Fibroblast of lung (primary cell): ENCODE results near the gene ALX3. TPM values are rescaled to one million over a fixed set of nuclear protein-coding genes. Genes with fewer than 3 reads are reported as not detected.

Experiments used
- DNase-seq, 2 donors: peaks; one replicate each; pipeline versions ENCODE4 v3.0.0 to v3.0.0-alpha.2; 2010; ENCODE audit warnings: low read depth in 2 of 2
- H2AFZ ChIP-seq: 2 replicates; pipeline ENCODE4 v1.5.1; 2012; ENCODE audit warnings: low read length, control low read depth, inconsistent platforms
- H3K27ac ChIP-seq: 2 replicates; pipeline ENCODE4 v1.5.1; 2011; ENCODE audit warnings: low read length, control low read depth; ENCODE audit not compliant: insufficient read depth
- H3K27me3 ChIP-seq: 2 replicates; pipeline ENCODE4 v1.5.1; 2011; ENCODE audit warnings: mild to moderate bottlenecking, low read length; ENCODE audit not compliant: control insufficient read depth, insufficient read depth
- H3K36me3 ChIP-seq: 2 replicates; pipeline ENCODE4 v1.5.1; 2011; ENCODE audit warnings: low read length; ENCODE audit not compliant: control insufficient read depth, insufficient read depth
- H3K4me1 ChIP-seq: 2 replicates; pipeline ENCODE4 v1.5.1; 2011; ENCODE audit warnings: low read length; ENCODE audit not compliant: control insufficient read depth, insufficient read depth; ENCODE audit errors: extremely low read depth
- H3K4me2 ChIP-seq: 2 replicates; pipeline ENCODE4 v1.5.1; 2011; ENCODE audit warnings: low read length, control low read depth; ENCODE audit not compliant: insufficient read depth; ENCODE audit errors: extremely low read depth
- H3K4me3 ChIP-seq, 4 experiments: fragments of 200-600 bp in 1 of 4; sonication (generic) in 1 of 4; replicated peaks in 1 of 4; 2 replicates each; pipeline ENCODE4 v1.5.1; 2011 to 2016; ENCODE audit warnings: low read length in 4 of 4, low read depth in 3 of 4, mild to moderate bottlenecking in 3 of 4, control low read depth in 2 of 4, inconsistent platforms in 1 of 4, mixed read lengths in 1 of 4; ENCODE audit not compliant: insufficient read depth in 1 of 4; ENCODE audit errors: control extremely low read depth in 1 of 4
- H3K79me2 ChIP-seq: 2 replicates; pipeline ENCODE4 v1.5.1; 2012; ENCODE audit warnings: mild to moderate bottlenecking, low read length, inconsistent platforms; ENCODE audit not compliant: control insufficient read depth, insufficient read depth
- H3K9ac ChIP-seq: 2 replicates; pipeline ENCODE4 v1.5.1; 2011; ENCODE audit warnings: mild to moderate bottlenecking, low read length, control low read depth; ENCODE audit not compliant: insufficient read depth
- H3K9me3 ChIP-seq: 2 replicates; pipeline ENCODE4 v1.5.1; 2012; ENCODE audit warnings: low read depth, low read length; ENCODE audit not compliant: control insufficient read depth, insufficient read depth
- H4K20me1 ChIP-seq: 2 replicates; pipeline ENCODE4 v1.5.1; 2011; ENCODE audit warnings: low read length; ENCODE audit not compliant: control insufficient read depth, insufficient read depth; ENCODE audit errors: extremely low read depth
- CTCF ChIP-seq, 2 donors: IDR thresholded peaks in 1 of 2; conservative IDR thresholded peaks in 1 of 2; 1 replicate in 1 of 2; 2 replicates in 1 of 2; pipeline ENCODE4 v1.5.1; 2011 to 2012; ENCODE audit warnings: low read length in 2 of 2, control low read depth in 1 of 2, inconsistent platforms in 1 of 2, low read depth in 1 of 2, mild to moderate bottlenecking in 1 of 2
- EZH2 ChIP-seq: IDR thresholded peaks from 2 replicates; pipeline ENCODE4 v1.5.1; 2012; ENCODE audit warnings: low read length, control low read depth, mild to moderate bottlenecking; ENCODE audit errors: missing control alignments
- polyA plus RNA-seq, 2 donors: library from polyadenylated mRNA; depleted of rRNA in 1 of 2; stranded (reverse) in 1 of 2; unstranded in 1 of 2; fragments of >200 nt; gene quantifications; 2 replicates each; pipeline ENCODE4 v1.2.1, GENCODE V29; 2011 to 2012; ENCODE audit warnings: missing spikeins in 1 of 2
- total RNA-seq: library from RNA; depleted of rRNA; stranded (reverse); fragments of >200 nt; gene quantifications from 2 replicates; pipeline ENCODE4 v1.2.1, GENCODE V29; 2014

ALX3 gene
- total and polyA plus RNA-seq, 2 donors (not counting 1 experiment from before 2014, with no cell fraction given), result not detected

GRCh38 chr1:110067893-110068645 is 2.4 kb downstream of the ALX3 start:
- H3K27ac ChIP-seq, result no peak overlapping the region
- H3K27me3 ChIP-seq, result peaks cover 66% of the 10 kb centered on the region
- DNase-seq, result peak in 1 of 2 donors; percentile 32
- no peak for TF ChIP-seq CTCF (conservative IDR thresholded peaks at IDR 0.05 in 1 of 2, IDR thresholded peaks at IDR 0.05 in 1 of 2; ENCODE audit: low read depth in 1 of 2, low read length in 2 of 2)
- peak; percentile 96 for TF ChIP-seq EZH2
- H3K4me1 ChIP-seq, result no peaks in the 10 kb centered on the region
- no peak overlapping the region for H3K9ac ChIP-seq
- no peaks in the 10 kb centered on the region for H3K36me3 ChIP-seq
- no peaks in the 10 kb centered on the region for H3K9me3 ChIP-seq
- no peak overlapping the region for H2AFZ ChIP-seq
- no peaks in the 10 kb centered on the region for H4K20me1 ChIP-seq
- no peak overlapping the region for H3K4me3 ChIP-seq
- H3K4me2 ChIP-seq, result no peak overlapping the region
- H3K79me2 ChIP-seq, result no peaks in the 10 kb centered on the region

GRCh38 chr1:110067479-110067892 is 3.0 kb downstream of the ALX3 start:
- H3K36me3 ChIP-seq, result no peaks in the 10 kb centered on the region
- no peak overlapping the region for H3K9ac ChIP-seq
- no peak overlapping the region for H3K4me3 ChIP-seq
- no peaks in the 10 kb centered on the region for H3K4me1 ChIP-seq
- DNase-seq, result no peak
- no peak overlapping the region for H2AFZ ChIP-seq
- H3K27ac ChIP-seq, result no peak overlapping the region
- TF ChIP-seq CTCF (conservative IDR thresholded peaks at IDR 0.05 in 1 of 2, IDR thresholded peaks at IDR 0.05 in 1 of 2; ENCODE audit: low read depth in 1 of 2, low read length in 2 of 2), result no peak
- TF ChIP-seq EZH2, result no peak
- no peaks in the 10 kb centered on the region for H4K20me1 ChIP-seq
- H3K79me2 ChIP-seq, result no peaks in the 10 kb centered on the region
- H3K9me3 ChIP-seq, result no peaks in the 10 kb centered on the region
- H3K4me2 ChIP-seq, result no peak overlapping the region
- H3K27me3 ChIP-seq, result peaks cover 65% of the 10 kb centered on the region

DNA sequence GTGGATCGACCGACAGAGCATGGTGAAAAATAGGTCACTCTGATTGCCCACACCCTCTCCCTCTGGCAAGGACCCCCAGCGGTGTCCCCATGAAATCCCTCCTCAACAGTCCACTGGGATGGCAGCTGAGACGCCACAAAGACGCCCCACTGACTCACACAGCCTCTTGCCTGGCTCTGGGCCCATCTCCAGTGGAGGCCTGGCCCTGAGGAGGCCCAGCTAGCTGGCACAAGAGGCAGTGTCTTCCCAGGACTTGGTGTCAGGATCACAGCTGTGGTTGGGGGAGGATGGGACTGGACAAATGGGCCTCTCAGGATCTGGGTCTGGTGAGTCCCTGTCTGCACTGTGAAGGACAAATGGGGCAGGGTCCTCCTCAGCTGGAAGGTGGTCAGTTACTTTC is 4.6 kb downstream of the ALX3 start:
- Histone ChIP-seq H3K4me2 (no peak overlapping the region), H4K20me1 (no peaks in the 10 kb centered on the region), H3K9ac (no peak overlapping the region), H3K27me3 (peaks cover 49% of the 10 kb centered on the region), H3K4me1 (no peaks in the 10 kb centered on the region), H3K36me3 (no peaks in the 10 kb centered on the region), H3K27ac (no peak overlapping the region), H3K79me2 (no peaks in the 10 kb centered on the region), H2AFZ (no peak overlapping the region), H3K4me3 (no peak overlapping the region), H3K9me3 (no peaks in the 10 kb centered on the region)
- TF ChIP-seq CTCF (conservative IDR thresholded peaks at IDR 0.05 in 1 of 2, IDR thresholded peaks at IDR 0.05 in 1 of 2; ENCODE audit: low read depth in 1 of 2, low read length in 2 of 2) (no peak), EZH2 (no peak)
- no peak for DNase-seq
